T-helper 2 cell (primary cell): ENCODE data around the gene NBPF8.
"Not testable (repeated sequence)": the region's sequence is repeated elsewhere in the genome, so short reads cannot be mapped to it uniquely, and the experiment has no call there.

ENCODE experiments used
- DNase-seq, 5 experiments: peaks; one replicate each; pipeline versions ENCODE4 v3.0.0 to v3.0.0-alpha.2; 2012 to 2022
- total RNA-seq, 2 donors: gene quantifications; one replicate each; lab custom pipeline; 2026; lab: John Stamatoyannopoulos, UW

NBPF8 gene
- total RNA-seq, result 31.5 to 50.2 reads per million in 2 donors

DNA sequence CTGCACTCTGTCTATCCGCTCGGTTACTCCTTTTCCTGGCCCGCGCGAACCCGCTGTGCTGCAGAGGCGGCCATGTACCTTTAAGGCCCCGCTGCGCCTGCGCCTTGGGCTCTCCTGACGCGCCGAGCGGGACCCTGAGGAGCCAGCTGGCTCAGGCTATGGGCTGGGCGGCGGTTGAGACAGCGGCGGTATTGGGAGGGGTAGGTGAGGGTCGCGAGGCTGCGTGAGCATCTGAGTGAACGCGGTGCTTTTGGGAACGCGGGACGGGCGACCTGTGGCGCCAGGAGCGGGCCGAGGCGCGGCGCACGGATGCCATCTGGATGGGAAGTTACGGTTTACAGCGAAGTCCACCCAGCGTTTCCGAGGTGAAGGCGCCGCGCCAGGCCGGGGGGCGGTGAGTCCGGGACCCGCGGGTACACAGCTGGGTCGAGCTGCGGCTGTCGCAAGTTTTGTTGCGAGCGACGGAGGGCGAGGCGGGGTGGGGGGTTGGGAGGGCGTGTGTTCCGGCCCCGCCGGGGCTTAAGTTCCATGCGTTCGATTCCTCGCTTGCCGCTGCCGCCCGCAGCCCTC, at the start of gene NBPF8:
Gene NBPF8 (plus strand): TSS at position 125 of the 570 bp plus-strand sequence. CDS start 21,488 bp downstream, outside the sequence.
- DNase-seq, result peak; percentile 36 to 80 (median 60)

- not testable (repeated sequence) for DNase-seq
Measured at GRCh38 chr1:120367709-120368108, 47.1 kb upstream of the NBPF8 start.

DNA sequence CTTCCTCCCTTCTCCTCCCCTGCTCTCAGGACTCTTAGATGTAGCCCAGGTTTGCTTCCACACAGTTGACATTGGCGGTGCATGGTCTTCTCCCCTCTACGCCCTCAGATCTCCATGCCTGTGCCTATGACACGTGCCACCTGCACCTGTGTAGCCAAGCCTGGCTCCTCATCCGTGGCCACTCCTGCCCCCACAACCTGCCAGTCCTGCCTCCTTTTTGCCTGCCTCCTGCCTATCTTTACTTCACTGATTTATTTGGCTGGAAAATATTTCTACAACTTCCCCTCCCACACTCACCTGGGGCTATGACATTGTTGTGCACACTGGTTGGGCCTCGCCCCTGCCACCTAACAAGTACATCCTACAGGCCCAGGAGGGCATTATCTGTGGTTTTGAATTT, 28.2 kb upstream of the NBPF8 start:
- DNase-seq, result not testable (repeated sequence)

DNA sequence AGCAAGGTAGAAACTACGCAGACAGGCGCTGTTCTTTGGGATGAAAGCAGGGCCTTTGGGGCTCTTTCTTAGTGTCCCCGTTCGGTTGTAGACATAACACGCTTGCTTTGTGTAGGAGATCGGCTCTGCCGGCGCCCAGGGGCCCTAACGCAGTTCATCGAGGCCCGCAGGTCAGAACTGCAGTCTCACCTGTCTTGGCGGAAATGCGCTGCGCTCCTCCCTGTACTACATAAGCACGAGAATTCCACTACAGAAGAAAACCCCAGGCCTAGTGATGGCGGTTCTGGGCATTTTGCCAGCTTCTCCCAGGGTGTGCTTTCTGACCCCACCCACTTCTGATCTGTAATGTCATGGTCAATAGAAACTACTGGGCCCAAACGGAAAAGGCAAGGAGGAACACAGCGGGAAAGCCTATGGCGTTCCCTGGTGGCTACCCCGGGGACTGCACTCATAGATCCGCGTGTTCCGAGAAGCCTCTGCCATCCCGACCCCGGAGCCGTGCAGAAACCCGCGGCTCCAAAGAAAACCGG, 26.2 kb upstream of the NBPF8 start:
- peak in 3 of 5 experiments; percentile 4 to 46 (median 46) for DNase-seq

DNA sequence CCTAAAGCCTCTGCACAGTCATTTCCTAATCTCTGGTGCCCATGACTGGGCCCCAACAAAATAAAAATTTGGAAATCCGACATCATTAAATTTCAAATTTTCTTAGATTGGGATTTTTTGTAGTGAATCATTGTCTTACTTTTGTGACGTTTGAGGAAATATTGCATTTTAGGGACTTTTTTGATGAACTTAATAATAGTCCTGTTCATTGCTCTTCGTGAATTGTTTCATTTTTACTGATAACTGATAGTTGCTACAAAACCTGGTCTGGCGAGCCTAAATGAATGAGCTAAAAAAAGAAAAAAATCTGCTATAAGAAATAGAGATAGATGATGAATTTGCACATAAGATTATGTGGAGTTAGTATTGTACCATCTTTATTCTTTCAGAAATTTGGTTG, 23.5 kb upstream of the NBPF8 start:
- not testable (repeated sequence) for DNase-seq

DNA sequence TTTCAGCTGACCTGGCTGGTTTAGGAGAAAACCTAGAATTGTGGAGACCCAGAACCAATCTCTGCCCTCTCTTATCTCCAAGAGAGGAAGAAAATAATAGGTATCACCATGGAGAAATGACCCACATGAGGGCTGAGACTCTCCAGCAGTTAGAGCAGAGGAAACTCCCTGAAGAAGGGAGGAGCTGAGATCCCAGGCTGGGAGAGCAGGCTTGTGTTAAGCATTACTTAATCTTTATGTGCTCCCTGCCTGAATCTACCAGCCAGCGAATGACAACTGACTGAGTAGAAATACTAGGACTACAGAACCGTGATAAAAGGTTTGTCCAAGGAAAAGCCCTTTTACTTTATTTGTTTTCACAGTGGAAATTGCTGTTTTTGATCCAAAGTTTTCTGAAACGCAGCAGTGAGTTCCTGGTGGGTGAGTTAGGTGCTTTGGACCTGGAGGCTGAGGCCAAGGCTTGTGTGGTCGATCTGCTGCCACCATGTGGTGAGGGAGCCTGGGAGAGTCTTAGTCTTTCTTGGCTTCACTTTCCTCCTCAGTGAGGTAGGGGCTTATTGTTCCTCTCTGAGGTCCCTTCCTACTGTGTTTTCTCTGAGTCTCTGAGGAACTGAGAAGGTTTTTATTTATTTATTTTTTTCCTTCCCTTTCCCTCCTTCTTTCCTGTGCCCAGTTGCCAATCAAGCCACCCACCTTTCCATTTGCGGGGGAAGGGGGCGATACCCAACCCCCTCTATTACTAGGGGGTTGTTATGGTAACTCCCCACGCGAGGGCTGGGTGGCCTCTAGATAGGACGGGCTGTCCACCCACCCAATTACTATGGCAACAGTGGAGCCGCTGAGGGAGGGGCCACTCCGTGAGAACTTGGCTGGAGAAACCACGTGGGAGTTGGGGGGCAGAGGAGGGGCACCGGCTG, 21.3 kb upstream of the NBPF8 start:
- DNase-seq, result not testable (repeated sequence)

DNA sequence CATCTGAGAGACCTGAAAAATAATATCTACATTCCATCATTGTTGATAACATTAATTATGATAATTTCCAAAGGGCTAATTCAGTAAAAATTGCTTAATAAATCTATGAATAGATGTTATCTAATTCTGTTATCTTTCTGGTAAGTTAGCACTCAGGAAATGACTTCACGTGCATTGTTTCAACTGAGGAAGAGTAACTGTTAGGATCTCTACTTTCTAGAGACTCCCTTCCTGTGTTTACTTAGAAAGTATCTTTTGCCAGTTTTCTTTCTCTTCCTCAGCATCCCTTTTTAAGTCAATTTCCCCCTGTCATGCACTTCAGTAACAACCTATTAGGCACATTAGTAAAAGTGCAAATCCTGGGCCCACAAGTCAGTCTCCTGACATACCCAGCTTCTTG, 9.5 kb upstream of the NBPF8 start:
- not testable (repeated sequence) for DNase-seq

GRCh38 chr1:120414451-120414850, 384 bp upstream of the NBPF8 start:
- DNase-seq, result peak in 1 of 5 experiments; percentile 0

DNA sequence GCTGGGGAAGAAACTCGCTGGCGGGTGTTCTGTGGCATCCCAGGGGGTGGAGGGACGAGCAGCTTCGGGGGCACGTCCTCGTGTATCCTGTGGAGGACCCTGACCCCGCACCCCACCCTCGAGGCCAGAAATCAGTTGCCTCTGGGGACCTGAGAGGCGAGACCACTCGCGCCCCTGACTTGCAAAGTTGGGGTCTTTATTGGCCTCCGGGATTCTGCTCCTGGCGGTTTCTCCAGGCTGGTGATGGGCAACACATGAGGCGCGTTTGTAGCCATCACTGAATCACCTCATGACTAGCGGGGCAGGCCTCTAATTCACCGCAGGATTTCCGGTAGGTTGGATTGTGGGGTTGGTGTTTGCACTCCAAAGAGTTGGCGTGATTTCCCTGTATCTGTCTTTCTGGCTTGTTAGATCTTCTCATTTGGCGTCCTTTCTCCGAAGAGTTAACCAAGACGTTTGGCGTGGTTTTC, 692 bp downstream of the NBPF8 start:
- DNase-seq, result peak in 4 of 5 experiments; percentile 9 to 27 (median 18)

GRCh38 chr1:120425063-120425462, 10.2 kb downstream of the NBPF8 start:
- not testable (repeated sequence) for DNase-seq

GRCh38 chr1:120431626-120432025, 16.8 kb downstream of the NBPF8 start:
- not testable (repeated sequence) for DNase-seq

DNA sequence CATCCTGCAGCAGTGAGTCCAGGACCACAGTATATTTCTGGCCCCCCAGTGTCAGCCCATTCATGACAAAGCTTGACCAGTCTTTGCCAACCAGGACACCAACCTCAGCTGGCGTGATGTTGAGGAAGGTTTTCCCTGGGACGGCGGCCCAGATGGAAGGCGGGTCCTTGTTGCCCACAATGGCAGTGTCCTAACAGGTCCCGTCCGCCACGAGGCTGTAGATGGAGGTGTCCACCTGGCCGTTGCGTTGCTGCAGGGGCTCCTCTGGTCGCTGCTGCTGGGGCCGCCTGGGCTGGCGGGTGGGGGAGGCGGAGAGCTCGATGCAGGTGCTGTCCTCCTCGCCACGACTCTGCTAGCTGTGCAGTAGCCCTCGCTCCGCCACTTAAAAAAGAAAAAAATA, 19.0 kb downstream of the NBPF8 start:
- not testable (repeated sequence) for DNase-seq

GRCh38 chr1:120449124-120449523, 34.3 kb downstream of the NBPF8 start:
- not testable (repeated sequence) for DNase-seq
